Measurements from ENCODE around the gene LSP1. TPM values are rescaled to one million over a fixed set of nuclear protein-coding genes. Genes with fewer than 3 reads are reported as not detected.

Gene LSP1
- total RNA-seq, 2 experiments from 2014 or later: 232 to 303 TPM

DNA sequence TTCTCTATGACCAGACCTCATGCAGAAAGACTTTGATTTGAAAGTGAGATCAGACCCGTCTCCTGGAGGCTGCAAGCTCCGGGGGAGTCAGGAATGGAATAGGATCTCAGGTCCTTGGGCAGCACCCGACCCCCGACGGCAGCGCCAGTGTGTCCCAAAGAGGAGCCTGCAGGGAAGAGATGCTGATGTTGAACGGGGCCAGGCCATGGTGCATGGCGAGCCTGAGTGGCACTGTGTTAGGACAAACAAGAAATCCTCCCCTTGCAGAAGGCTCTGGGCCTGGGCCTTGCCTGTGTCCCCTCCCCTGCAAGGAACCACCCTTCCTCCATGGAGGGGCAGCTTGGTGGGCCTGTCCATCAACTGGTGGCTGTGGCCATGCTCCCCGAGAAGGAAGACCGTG is 38.2 kb upstream of the LSP1 start:
- no peaks in the 10 kb centered on the region for H3K36me3 ChIP-seq (ENCODE audit: insufficient read depth, low read length)
- H3K9me3 ChIP-seq (ENCODE audit: low read length): no peaks in the 10 kb centered on the region

DNA sequence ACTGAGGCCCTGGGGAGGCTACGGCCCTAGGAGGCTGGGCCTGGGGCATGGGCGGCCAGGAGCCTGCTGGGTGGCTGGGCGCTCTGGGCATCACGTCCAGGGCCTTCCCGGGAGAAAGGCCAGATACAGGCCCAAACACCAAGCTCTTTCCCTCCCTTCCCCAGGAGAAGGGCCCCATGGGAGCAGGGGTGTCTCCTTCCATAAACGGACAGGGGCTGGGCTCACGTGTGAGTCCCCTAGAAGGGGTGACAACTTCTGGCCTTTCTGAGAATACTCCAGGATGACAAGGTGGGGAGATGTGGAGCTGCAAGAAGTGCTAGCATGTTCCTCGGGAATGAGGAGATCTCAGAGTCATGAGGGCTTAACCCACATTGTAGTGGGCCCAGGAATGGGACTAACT is 37.6 kb upstream of the LSP1 start:
- BruUV-seq (replicated peaks): no TSS peak

More for the DNA sequence above, 38.2 kb upstream of the LSP1 start:
- no peak overlapping the region for H2AFZ ChIP-seq (ENCODE audit: low read length)
- no peak for DNase-seq (ENCODE audit: low spot score)
- intact Hi-C loops (cut with micrococcal nuclease; ENCODE audit: unreplicated experiment): no loop called here
- ChIA-PET CTCF (ENCODE audit: unreplicated experiment) (no interaction called here), POLR2A (no interaction called here)
- no TSS peak for BruUV-seq (replicated peaks)
- H3K4me3 ChIP-seq (ENCODE audit: low read depth, low read length, poor library complexity, severe bottlenecking): no peak overlapping the region
- H4K20me1 ChIP-seq (ENCODE audit: insufficient read depth, low read length): no peaks in the 10 kb centered on the region
- no peaks in the 10 kb centered on the region for H3K9me2 ChIP-seq (ENCODE audit: insufficient read depth, low read length)
- no peak for TF ChIP-seq CTCF (conservative IDR thresholded peaks at IDR 0.05; ENCODE audit: low read length)
- no peak for TF ChIP-seq EZH2phosphoT487 (IDR thresholded peaks at IDR 0.05; ENCODE audit: borderline replicate concordance, low read depth, low read length)
- no peak overlapping the region for H3K27ac ChIP-seq (ENCODE audit: low read depth, low read length, poor library complexity, severe bottlenecking)
- no peaks in the 10 kb centered on the region for H3K79me2 ChIP-seq (ENCODE audit: insufficient read depth, low read depth, low read length)
- no peak overlapping the region for H3K4me2 ChIP-seq (ENCODE audit: low read length)
- no peaks in the 10 kb centered on the region for H3K4me1 ChIP-seq (ENCODE audit: insufficient read depth, low read length, poor library complexity, severe bottlenecking)

More for the DNA sequence above, 37.6 kb upstream of the LSP1 start:
- H4K20me1 ChIP-seq (ENCODE audit: insufficient read depth, low read length): no peaks in the 10 kb centered on the region
- TF ChIP-seq EZH2phosphoT487 (IDR thresholded peaks at IDR 0.05; ENCODE audit: borderline replicate concordance, low read depth, low read length) (no peak), CTCF (conservative IDR thresholded peaks at IDR 0.05; ENCODE audit: low read length) (no peak)
- no peak overlapping the region for H3K27ac ChIP-seq (ENCODE audit: low read depth, low read length, poor library complexity, severe bottlenecking)
- intact Hi-C loops (cut with micrococcal nuclease; ENCODE audit: unreplicated experiment): no loop called here
- CTCF ChIA-PET (ENCODE audit: unreplicated experiment): interaction anchor here (0.7 kb wide), 1 partner anchor 964 kb away, joined by 3 read pairs; no protein-coding TSS in a partner anchor
- no peaks in the 10 kb centered on the region for H3K79me2 ChIP-seq (ENCODE audit: insufficient read depth, low read depth, low read length)
- no peak overlapping the region for H3K4me3 ChIP-seq (ENCODE audit: low read depth, low read length, poor library complexity, severe bottlenecking)
- H3K4me1 ChIP-seq (ENCODE audit: insufficient read depth, low read length, poor library complexity, severe bottlenecking): no peaks in the 10 kb centered on the region
- H3K4me2 ChIP-seq (ENCODE audit: low read length): no peak overlapping the region
- no peaks in the 10 kb centered on the region for H3K9me2 ChIP-seq (ENCODE audit: insufficient read depth, low read length)
- no peaks in the 10 kb centered on the region for H3K36me3 ChIP-seq (ENCODE audit: insufficient read depth, low read length)
- no peak overlapping the region for H2AFZ ChIP-seq (ENCODE audit: low read length)
- H3K9me3 ChIP-seq (ENCODE audit: low read length): no peaks in the 10 kb centered on the region
- POLR2A ChIA-PET: interaction anchor here (0.6 kb wide), 1 partner anchor 103 kb away, joined by 3 read pairs; no protein-coding TSS in a partner anchor
- no peak for DNase-seq (ENCODE audit: low spot score)
